ENCODE results near the gene ASGR1.

Gene ASGR1

DNA sequence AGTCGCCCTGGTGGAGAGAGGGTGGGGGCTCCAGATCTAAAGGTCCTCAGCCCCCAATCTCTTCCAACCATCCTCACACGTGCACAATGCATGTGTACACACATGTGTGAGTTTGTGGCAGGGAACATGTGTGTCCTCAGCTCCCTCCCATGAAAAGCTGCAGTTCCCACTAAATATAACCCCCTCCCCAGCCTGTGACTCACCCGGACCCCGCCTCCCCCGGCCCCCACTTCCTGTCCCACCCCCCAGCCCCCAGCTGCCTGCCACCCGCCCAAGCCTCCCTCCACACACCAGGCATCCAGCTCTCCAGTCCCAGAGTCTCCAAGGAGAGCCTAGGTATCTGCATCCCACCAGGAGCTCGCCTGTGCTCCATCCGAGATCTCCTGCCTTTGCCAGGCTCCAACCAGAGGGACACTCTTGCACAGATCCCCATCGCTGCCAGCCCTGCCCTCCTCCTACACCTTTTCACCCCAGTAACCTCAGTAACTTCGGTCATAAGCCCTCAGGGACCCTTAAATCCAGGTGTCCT is 36.5 kb upstream of the ASGR1 start:
- no peak for DNase-seq

DNA sequence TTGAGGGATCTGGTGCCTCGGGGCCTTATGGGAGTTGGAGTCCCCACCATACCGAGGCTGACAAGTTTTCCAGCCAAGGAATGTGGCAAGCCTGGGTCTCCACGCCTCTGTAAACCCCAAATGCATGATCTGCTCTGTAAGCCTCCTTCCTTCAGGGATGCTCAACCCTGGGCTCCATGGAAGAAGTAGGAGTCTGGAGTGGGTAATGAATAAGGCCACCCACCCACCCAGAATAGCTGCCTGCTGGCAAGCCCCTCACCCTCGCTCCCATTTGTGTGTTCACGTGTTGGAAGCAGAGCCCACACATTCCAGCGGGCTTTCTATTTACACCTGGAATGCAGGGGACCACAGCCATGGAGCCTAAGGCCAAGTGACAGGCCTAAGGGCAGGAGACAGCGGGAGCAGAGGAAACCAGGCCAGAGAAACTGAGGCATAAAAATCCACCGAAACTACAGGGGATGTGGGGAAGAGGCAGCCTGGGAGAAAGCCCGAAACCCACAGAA is 36.0 kb upstream of the ASGR1 start:
- no peak for DNase-seq

DNA sequence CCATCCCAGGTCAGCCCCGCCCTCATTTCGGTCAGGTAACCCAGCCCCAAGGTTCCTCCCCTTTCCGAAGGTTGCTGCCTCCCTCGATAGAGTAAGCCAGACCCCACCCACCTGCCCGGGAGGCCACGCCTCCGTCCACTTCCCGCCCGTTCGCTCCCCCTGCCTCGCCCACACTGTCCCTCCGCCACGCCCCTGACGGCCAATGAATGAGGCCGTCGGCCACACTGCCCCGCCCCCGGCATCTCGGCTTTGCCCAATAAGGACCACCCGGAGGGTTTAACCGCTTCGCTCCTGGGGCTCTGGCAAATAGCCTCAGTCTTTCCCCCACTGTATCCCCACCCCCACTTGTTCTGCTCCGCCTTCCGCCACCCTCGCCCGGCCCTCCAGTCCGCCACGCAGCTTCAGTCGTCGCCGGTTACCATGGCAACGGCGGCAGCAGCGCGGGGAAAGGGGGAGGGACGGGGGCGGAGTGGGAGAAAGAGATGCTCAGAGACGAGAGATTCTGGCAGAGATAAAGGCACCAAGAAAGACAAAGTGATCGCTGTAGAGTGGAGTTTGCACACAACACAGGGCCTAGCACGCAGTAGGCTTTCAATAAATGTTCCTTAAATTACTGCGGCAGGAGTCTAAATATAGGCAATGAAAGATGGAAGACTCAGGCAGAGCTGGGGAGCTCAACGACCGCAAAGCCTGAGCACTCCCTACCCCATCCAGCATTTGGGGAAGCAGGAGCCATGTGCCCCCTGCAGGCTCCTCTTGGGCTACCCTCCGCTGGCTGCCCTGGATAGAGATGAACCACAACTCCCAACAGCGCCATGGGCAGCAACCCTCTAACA is 35.3 kb upstream of the ASGR1 start:
- DNase-seq: peak; percentile 99

DNA sequence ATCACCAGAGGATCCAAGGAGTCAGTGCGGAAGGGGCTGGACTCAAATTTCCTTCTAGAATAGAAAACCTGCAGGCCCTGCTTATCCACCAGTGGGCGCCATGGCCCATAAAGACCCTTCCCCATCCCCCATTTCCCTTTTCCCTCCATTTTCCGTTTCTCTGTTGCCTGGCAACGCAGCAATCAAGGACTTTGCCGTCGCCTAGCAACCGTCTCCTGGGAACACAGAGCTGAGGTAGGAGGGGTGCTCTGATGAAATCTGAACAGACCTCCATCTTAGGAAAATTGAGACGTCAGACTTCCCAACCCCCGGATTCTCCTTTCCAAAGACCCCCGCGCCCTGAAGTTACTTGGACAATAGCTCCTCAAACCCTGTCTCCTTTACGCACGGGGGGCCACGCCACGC is 34.7 kb upstream of the ASGR1 start:
- peak; percentile 91 for DNase-seq

DNA sequence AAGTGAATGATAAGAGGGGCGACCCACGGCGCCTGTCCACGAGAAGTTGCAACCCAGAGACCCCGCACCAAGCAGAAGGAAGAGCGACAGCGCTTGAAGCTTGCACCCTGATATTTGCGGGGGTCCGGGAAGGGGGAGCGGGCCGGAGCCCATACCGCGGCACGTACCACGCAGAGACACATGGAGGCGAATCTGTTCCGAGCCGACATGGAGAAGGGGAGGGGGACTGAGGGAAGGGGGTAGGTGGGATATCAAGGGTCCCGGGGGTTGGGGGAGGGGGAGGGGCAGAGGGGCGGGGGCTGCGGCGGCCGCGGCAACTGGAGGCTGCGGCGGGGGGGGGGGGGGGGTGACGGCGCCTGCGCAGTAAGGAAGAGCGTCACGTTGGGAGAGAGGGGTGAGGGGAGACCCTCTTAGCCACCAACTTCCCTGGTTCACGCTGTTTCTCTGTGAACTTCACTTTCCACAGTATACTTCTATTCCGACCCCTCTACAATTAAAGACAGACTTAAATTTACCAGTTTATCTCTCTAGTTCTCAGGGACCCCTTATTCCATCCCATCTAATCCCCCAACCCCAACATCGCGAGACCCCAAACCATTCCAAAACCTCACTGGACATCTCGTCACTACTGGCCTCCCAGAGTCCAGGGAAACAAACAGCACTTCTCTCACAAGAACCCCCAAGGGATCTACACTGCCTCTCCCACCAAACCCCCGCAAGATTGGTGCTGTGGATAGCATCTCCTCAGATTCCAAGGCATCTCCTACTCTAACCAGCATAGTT is 32.5 kb upstream of the ASGR1 start:
- no peak for DNase-seq

DNA sequence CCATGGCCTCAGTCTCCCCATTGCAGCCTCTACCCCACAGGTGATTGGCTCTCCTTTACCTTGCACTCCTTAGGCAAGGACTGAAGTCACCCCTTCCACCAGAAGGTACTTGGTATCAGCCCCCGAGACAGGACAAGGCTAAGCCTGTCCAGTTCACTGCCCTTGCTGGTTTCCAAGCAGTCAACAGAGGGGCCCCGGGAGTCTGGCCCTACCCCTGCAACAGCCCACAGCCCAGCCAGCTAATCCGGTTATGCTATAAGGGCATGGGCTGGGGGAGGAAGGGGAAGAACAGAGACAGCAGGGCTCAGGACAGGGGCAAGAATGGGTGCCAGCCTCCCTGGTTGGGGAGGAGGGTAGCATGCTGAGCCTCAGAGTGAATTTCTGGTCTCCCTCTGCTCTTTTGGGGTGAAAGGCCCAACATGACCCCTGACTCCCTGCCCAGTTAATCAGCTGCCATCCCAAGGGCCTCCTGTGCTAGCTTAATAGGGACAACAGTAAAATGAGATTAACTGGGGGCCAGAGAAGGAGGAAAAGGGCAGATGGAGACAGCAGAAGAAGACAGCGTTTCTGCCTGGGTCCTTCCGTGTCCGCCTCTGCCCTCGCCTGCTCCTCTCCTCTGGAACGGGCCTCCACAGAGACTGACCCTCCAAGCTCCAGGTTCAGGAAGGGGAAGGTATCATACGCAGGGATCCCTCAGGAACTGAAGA is 29.7 kb upstream of the ASGR1 start:
- DNase-seq: no peak

DNA sequence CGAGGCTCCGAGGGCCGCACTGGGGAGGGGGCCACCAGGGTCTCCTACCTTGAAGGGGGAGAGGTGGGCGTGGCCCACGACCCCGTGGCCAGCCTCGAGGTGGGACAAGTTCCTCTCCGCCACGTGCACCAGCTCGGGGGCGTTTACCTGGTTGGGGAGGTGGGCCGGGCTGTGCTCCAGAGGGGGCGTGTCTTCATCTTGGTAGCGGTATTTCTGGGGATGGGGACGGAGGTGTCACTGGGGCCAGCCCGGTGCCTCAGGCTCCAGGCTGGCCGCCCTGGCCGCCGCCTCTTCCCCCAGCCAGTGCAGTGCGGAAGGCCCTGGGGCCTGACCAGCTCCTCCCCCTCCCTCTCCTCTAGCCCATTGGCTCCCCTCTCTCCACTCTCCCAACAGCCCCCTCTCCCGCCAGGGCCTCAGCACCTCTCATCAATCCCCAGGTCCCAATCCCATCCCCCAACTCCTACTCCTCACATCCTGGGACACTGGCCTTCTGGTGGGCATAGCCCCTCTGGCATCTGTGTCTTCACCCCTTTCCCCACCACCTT is 28.9 kb upstream of the ASGR1 start:
- DNase-seq: no peak

GRCh38 chr17:7207120-7208001 is 28.2 kb upstream of the ASGR1 start:
- no peak for DNase-seq

DNA sequence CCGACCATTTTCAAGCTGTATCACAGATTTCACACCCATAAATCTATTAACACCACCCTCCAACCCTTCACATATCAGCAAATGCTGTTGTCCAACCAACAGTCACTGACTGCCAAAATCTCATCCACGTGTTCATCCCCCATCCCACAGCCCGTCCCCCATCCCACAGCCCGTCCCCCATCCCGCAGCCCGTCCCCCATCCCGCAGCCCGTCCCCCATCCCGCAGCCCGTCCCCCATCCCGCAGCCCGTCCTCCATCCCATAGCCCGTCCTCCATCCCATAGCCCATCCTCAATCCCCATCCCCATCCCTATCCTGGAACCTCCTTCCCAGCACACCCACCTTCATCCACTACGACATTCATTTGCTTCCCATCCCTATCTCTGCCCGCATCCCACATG is 26.4 kb upstream of the ASGR1 start:
- no peak for DNase-seq

- DNase-seq: peak; percentile 99
Observed at GRCh38 chr17:7204828-7205461, 25.8 kb upstream of the ASGR1 start.

DNA sequence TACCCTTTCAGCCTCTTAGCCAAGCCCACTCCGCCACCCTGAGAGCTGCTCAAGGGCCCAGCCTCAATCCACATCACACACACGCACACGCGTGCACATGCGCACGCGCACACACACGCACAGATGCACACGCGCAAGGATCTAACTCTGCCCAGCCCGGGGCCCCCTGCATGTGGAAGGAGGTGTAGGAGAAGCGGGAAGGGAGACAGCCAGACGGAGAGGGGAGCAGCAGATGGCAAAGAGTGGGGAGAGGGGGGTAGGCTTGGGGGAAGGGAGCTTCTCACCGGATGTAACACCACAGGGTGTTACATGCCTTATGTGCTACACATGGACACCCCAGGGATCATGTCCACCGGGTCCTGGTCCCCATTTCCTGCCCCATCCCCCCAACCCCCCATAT is 25.2 kb upstream of the ASGR1 start:
- no peak for DNase-seq

- DNase-seq: no peak
Observed at GRCh38 chr17:7203391-7203790, 24.2 kb upstream of the ASGR1 start.

- no peak for DNase-seq
Observed at GRCh38 chr17:7196651-7197401, 17.7 kb upstream of the ASGR1 start.

DNA sequence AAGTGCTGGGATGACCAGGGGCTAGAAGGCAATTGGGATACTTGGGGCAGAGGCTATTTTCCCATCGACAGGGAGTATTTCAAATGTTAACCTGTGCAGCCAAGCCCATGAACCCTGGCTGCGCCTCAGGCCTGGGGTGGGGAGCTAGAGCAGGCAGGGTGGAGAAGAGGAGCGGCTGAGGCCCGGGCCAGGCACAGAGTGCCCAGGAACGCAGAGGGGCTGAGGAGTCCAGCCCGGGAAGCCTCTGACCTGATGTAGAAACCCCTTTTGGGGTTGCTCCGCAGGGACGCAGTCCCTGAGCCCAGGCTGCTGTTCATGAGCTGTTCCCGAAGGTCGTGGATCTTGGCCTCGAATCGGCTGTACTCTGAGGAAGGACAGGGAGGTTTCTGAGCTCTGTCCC is 16.8 kb upstream of the ASGR1 start:
- DNase-seq: no peak

DNA sequence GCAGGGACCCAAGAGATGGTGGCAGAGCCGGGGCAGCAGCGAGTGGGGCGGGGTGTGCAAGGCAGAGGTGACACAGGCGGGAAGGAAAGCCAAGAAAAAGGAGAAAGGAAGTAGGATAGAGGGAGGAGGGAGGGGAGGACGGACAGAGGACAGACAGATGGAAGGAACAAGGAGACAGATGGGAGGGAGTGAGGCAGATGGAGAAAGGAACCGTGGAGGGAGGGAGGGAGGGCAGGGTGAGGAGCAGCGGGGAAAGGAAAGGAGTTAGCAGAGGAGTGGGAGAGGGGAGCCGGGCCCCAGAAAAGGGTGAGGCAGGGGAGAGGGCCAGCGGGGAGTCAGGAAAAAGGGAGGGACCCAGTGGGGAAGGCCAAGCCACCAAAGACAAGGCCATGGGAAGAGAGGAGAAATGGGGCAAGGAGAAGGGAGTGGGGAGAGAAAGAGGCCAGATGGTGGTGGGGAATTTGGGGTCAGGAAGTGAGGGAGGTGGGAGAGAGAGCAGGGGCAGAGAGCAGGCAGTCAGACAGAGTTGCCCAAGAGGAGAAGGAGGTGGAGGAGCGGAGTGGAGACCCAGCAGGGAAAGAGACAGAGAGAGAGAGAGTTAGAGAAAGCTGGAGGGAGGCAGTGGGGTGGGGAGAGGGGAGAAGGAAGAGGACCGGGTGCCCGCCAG is 13.2 kb upstream of the ASGR1 start:
- no peak for DNase-seq

DNA sequence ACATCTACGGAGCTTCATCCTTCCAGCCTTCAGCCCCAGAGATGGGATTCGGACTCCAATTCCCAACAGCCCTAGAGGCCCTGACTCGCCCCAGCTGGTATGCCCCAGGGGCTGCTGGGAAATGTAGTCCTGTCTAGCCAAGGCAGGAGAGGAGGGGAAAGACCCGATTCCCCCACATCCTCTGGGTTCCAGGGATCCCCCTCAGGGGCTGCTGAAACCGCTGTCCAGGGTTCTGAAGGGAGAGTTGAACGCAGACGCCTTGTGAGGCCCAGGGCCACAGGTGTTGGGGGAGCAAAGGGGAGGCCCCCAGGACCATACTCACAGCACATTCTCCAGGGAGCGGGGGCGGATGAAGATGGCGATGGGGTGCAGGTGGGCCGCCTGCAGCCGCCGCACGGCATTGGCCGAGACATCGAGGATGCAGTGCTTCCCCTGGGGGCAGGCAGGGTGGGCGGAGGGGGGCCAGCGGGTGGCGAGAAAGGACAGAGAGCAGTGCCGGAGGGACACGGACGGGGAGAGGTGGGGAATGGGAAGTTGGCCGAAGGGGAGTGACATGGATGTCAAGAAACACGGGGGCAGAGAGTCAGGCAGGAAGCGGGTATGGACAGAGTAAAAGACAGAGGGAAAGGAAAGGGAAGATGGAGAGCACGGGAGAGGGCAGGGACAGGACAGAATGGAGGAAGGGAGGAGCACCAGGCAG is 12.6 kb upstream of the ASGR1 start:
- peak; percentile 33 for DNase-seq

- no peak for DNase-seq
Observed at GRCh38 chr17:7191069-7191468, 11.9 kb upstream of the ASGR1 start.

GRCh38 chr17:7190276-7190917 is 11.2 kb upstream of the ASGR1 start:
- no peak for DNase-seq

- no peak for DNase-seq
Observed at GRCh38 chr17:7186241-7186640, 7.1 kb upstream of the ASGR1 start.

Measured in CD4-positive, alpha-beta T cell treated with Interleukin-21 for 1 hour (primary cell).